GM12864 (cell line): ENCODE results near the gene SCAI.

Source experiments
- DNase-seq: peaks from one replicate; pipeline ENCODE4 v3.0.0-alpha.2; 2011; ENCODE audit warnings: low read depth
- H3K4me3 ChIP-seq: 2 replicates; pipeline ENCODE4 v1.5.1; 2011; ENCODE audit warnings: mild to moderate bottlenecking, low read depth, low read length, control low read depth
- CTCF ChIP-seq: IDR thresholded peaks from 2 replicates; pipeline ENCODE4 v1.5.1; 2011; ENCODE audit warnings: low read depth, mild to moderate bottlenecking, moderate library complexity, low read length, control low read depth, inconsistent platforms; ENCODE audit errors: missing control alignments

The SCAI gene

GRCh38 chr9:124914753-124915405 is 228.4 kb downstream of the SCAI start:
- no peak for DNase-seq
- no peak for TF ChIP-seq CTCF
- no peak overlapping the region for H3K4me3 ChIP-seq

- DNase-seq, result no peak
- no peak overlapping the region for H3K4me3 ChIP-seq
- no peak for TF ChIP-seq CTCF
These were observed 229.9 kb downstream of the SCAI start for GRCh38 chr9:124913378-124913777.

GRCh38 chr9:124911766-124912165 is 231.6 kb downstream of the SCAI start:
- no peak for DNase-seq
- no peak overlapping the region for H3K4me3 ChIP-seq
- TF ChIP-seq CTCF, result no peak

- DNase-seq, result no peak
- H3K4me3 ChIP-seq, result no peak overlapping the region
- TF ChIP-seq CTCF, result no peak
These were observed 235.2 kb downstream of the SCAI start for GRCh38 chr9:124908098-124908497.

GRCh38 chr9:124906966-124907365 is 236.4 kb downstream of the SCAI start:
- no peak for DNase-seq
- TF ChIP-seq CTCF, result no peak

GRCh38 chr9:124899845-124900244 is 243.5 kb downstream of the SCAI start:
- TF ChIP-seq CTCF, result no peak
- no peak for DNase-seq

More at GRCh38 chr9:124906966-124907365, 236.4 kb downstream of the SCAI start:
- H3K4me3 ChIP-seq, result no peak overlapping the region

More at GRCh38 chr9:124899845-124900244, 243.5 kb downstream of the SCAI start:
- H3K4me3 ChIP-seq, result no peak overlapping the region
